GM18951 (cell line): ENCODE results near the gene KCNAB2.

Experiments used
- POLR2A ChIP-seq: IDR thresholded peaks from 4 replicates; pipeline ENCODE4 v1.6.1; 2011; ENCODE audit warnings: mild to moderate bottlenecking; ENCODE audit not compliant: insufficient read length, insufficient read depth; ENCODE audit errors: extremely low read depth
- in situ Hi-C: fragments of 300-500 bp; cut with MboI; formaldehyde crosslinking; loops from one replicate; pipeline ENCODE4 v1.12.0; 2022; ENCODE audit warnings: low sequenced_read_pairs, mixed read lengths, inconsistent platforms; ENCODE audit not compliant: unreplicated experiment

KCNAB2 gene

GRCh38 chr1:6045561-6045960 is at the start of gene KCNAB2:
TSS of gene KCNAB2 (plus strand) at chr1:6045888. CDS start at chr1:6051537, 5,649 bp downstream.
- in situ Hi-C loops, result no loop called here
- TF ChIP-seq POLR2A, result no peak

- no peak for TF ChIP-seq POLR2A
- in situ Hi-C loops, result no loop called here
Measured at GRCh38 chr1:5996641-5997270, 48.9 kb upstream of the KCNAB2 start.

GRCh38 chr1:5997316-5997715 is 48.4 kb upstream of the KCNAB2 start:
- in situ Hi-C loops, result no loop called here
- no peak for TF ChIP-seq POLR2A

GRCh38 chr1:5998051-5998905 is 47.4 kb upstream of the KCNAB2 start:
- in situ Hi-C loops, result no loop called here

GRCh38 chr1:5998906-5999301 is 46.8 kb upstream of the KCNAB2 start:
- in situ Hi-C loops, result no loop called here
- TF ChIP-seq POLR2A, result no peak

More at GRCh38 chr1:5998051-5998905, 47.4 kb upstream of the KCNAB2 start:
- no peak for TF ChIP-seq POLR2A

GRCh38 chr1:5999711-6000443 is 45.8 kb upstream of the KCNAB2 start:
- TF ChIP-seq POLR2A, result no peak
- in situ Hi-C loops, result no loop called here

- no peak for TF ChIP-seq POLR2A
- in situ Hi-C loops, result no loop called here
Measured at GRCh38 chr1:6000444-6001288, 45.0 kb upstream of the KCNAB2 start.

GRCh38 chr1:6001992-6002576 is 43.6 kb upstream of the KCNAB2 start:
- TF ChIP-seq POLR2A, result no peak
- in situ Hi-C loops, result no loop called here

- in situ Hi-C loops, result no loop called here
- TF ChIP-seq POLR2A, result no peak
Measured at GRCh38 chr1:6002714-6003501, 42.8 kb upstream of the KCNAB2 start.

GRCh38 chr1:6003568-6004411 is 41.9 kb upstream of the KCNAB2 start:
- in situ Hi-C loops, result no loop called here
- no peak for TF ChIP-seq POLR2A

GRCh38 chr1:6004412-6005123 is 41.1 kb upstream of the KCNAB2 start:
- in situ Hi-C loops, result no loop called here
- no peak for TF ChIP-seq POLR2A
